Liver (tissue), 9 donors: ENCODE data around the gene PNMA8B. TPM values are rescaled to one million over a fixed set of nuclear protein-coding genes. Genes with fewer than 3 reads are reported as not detected.

Experiments
- DNase-seq: peaks from one replicate; pipeline ENCODE4 v3.0.0-alpha.2; 2017; ENCODE audit warnings: low spot score
- H3K27ac ChIP-seq, 2 donors: one replicate each; pipeline ENCODE4 v1.7.0; 2013; ENCODE audit warnings: inconsistent platforms in 2 of 2, low read length in 2 of 2, control low read depth in 1 of 2, low read depth in 1 of 2, mild to moderate bottlenecking in 1 of 2
- H3K27me3 ChIP-seq, 4 donors: one replicate each; pipeline versions ENCODE4 v1.6.1 to v1.7.0; 2013; ENCODE audit warnings: low read length in 3 of 4, inconsistent platforms in 1 of 4, mild to moderate bottlenecking in 1 of 4, moderate library complexity in 1 of 4; ENCODE audit not compliant: control insufficient read depth in 4 of 4, insufficient read depth in 4 of 4
- H3K36me3 ChIP-seq, 4 donors: one replicate each; pipeline versions ENCODE4 v1.6.1 to v1.7.0; 2013; ENCODE audit warnings: low read length in 3 of 4, mild to moderate bottlenecking in 3 of 4, low read depth in 1 of 4, moderate library complexity in 1 of 4; ENCODE audit not compliant: control insufficient read depth in 4 of 4, insufficient read depth in 3 of 4
- H3K4me1 ChIP-seq, 4 donors: one replicate each; pipeline versions ENCODE4 v1.6.1 to v1.7.0; 2013; ENCODE audit warnings: low read length in 3 of 4, mild to moderate bottlenecking in 3 of 4, moderate library complexity in 1 of 4; ENCODE audit not compliant: control insufficient read depth in 4 of 4, insufficient read depth in 4 of 4
- H3K4me3 ChIP-seq, 3 donors: one replicate each; pipeline versions ENCODE4 v1.6.1 to v1.7.0; 2013; ENCODE audit warnings: low read length in 3 of 3, control low read depth in 1 of 3, low read depth in 1 of 3, mild to moderate bottlenecking in 1 of 3
- H3K9ac ChIP-seq, 2 donors: one replicate each; pipeline ENCODE4 v1.7.0; 2013; ENCODE audit warnings: low read length in 2 of 2, mild to moderate bottlenecking in 2 of 2, moderate library complexity in 2 of 2, control low read depth in 1 of 2, low read depth in 1 of 2
- H3K9me3 ChIP-seq, 4 donors: one replicate each; pipeline versions ENCODE4 v1.6.1 to v1.7.0; 2013; ENCODE audit warnings: low read length in 3 of 4; ENCODE audit not compliant: control insufficient read depth in 4 of 4
- ATF3 ChIP-seq: IDR thresholded peaks from 2 replicates; pipeline ENCODE4 v1.6.1; 2016; ENCODE audit warnings: antibody characterized with exemption
- CTCF ChIP-seq: fragments of 150-350 bp; IDR thresholded peaks from 2 replicates; pipeline ENCODE4 v1.5.1; 2017; ENCODE audit warnings: improper control_type of control experiment, low read depth, low read length; ENCODE audit not compliant: missing input control
- EGR1 ChIP-seq, 2 donors: IDR thresholded peaks; 2 replicates each; pipeline ENCODE4 v1.6.1; 2016 to 2018; ENCODE audit warnings: antibody characterized with exemption in 2 of 2, low read depth in 2 of 2
- FOXA1 ChIP-seq: IDR thresholded peaks from 2 replicates; pipeline ENCODE4 v1.6.1; 2016; ENCODE audit warnings: antibody characterized with exemption
- GABPA ChIP-seq, 2 donors: IDR thresholded peaks in 1 of 2; conservative IDR thresholded peaks in 1 of 2; 2 replicates each; pipeline ENCODE4 v1.6.1; 2016; ENCODE audit warnings: antibody characterized with exemption in 2 of 2, mild to moderate bottlenecking in 1 of 2, moderate library complexity in 1 of 2
- HNF4A ChIP-seq, 2 donors: conservative IDR thresholded peaks; 2 replicates each; pipeline ENCODE4 v1.6.1; 2016; ENCODE audit warnings: antibody characterized with exemption in 2 of 2, mild to moderate bottlenecking in 2 of 2
- HNF4G ChIP-seq: IDR thresholded peaks from 2 replicates; pipeline ENCODE4 v1.6.1; 2016; ENCODE audit warnings: antibody characterized with exemption
- JUND ChIP-seq, 2 donors: IDR thresholded peaks; 2 replicates each; pipeline ENCODE4 v1.6.1; 2016; ENCODE audit warnings: antibody characterized with exemption in 2 of 2
- MAX ChIP-seq: IDR thresholded peaks from 2 replicates; pipeline ENCODE4 v1.6.1; 2016; ENCODE audit warnings: antibody characterized with exemption
- NR2F2 ChIP-seq: IDR thresholded peaks from 2 replicates; pipeline ENCODE4 v1.6.1; 2016; ENCODE audit warnings: antibody characterized with exemption
- RAD21 ChIP-seq, 2 donors: IDR thresholded peaks; 2 replicates each; pipeline ENCODE4 v1.6.1; 2016; ENCODE audit warnings: antibody characterized with exemption in 2 of 2, mild to moderate bottlenecking in 2 of 2
- REST ChIP-seq: IDR thresholded peaks from 2 replicates; pipeline ENCODE4 v1.6.1; 2016; ENCODE audit warnings: antibody characterized with exemption, mild to moderate bottlenecking
- RXRA ChIP-seq, 2 donors: IDR thresholded peaks; 2 replicates each; pipeline ENCODE4 v1.6.1; 2017 to 2018; ENCODE audit warnings: antibody characterized with exemption in 2 of 2, mild to moderate bottlenecking in 1 of 2
- SP1 ChIP-seq: IDR thresholded peaks from 2 replicates; pipeline ENCODE4 v1.6.1; 2018; ENCODE audit warnings: antibody characterized with exemption, mild to moderate bottlenecking
- TAF1 ChIP-seq: conservative IDR thresholded peaks from 2 replicates; pipeline ENCODE4 v1.6.1; 2016; ENCODE audit warnings: antibody characterized with exemption, mild to moderate bottlenecking
- YY1 ChIP-seq: IDR thresholded peaks from 2 replicates; pipeline ENCODE4 v1.6.1; 2016; ENCODE audit warnings: antibody characterized with exemption, mild to moderate bottlenecking
- ZBTB33 ChIP-seq: IDR thresholded peaks from 2 replicates; pipeline ENCODE4 v1.6.1; 2016; ENCODE audit warnings: antibody characterized with exemption
- WGBS: extraction: QIAGEN DNeasy Blood & Tissue Kit; methylation state at CpG from one replicate; pipeline ENCODE4 v1.1.7; 2013; 5-methylcytosine and 5-hydroxymethylcytosine counted together
- polyA plus RNA-seq, 2 donors: library from polyadenylated mRNA; stranded (reverse) in 1 of 2; unstranded in 1 of 2; fragments of 200-250 nt in 1 of 2; fragments of >200 nt in 1 of 2; fragmentation: Nextera tagmentation in 1 of 2; extraction: Ambion mirVana in 1 of 2; gene quantifications; one replicate each; pipeline versions ENCODE4 v1.2.1 to v1.2.3, GENCODE V29; 2013 to 2015
- total RNA-seq, 2 donors: library from RNA; depleted of rRNA; stranded (reverse); fragments of >200 nt; gene quantifications; one replicate each; pipeline ENCODE4 v1.2.3, GENCODE V29; 2014
- donor health status: healthy.
- donor health status: healthy.
- donor health status: healthy.
- donor health status: healthy.
- donor health status: healthy.

The PNMA8B gene
- total and polyA plus RNA-seq, 4 donors, result 0.15 to 0.59 (median 0.39) TPM

GRCh38 chr19:46475986-46476385 lies 19.7 kb downstream of the PNMA8B start:
- Histone ChIP-seq H3K9ac (no peak overlapping the region), H3K9me3 (no peaks in the 10 kb centered on the region), H3K4me3 (no peak overlapping the region), H3K27me3 (peaks cover 0 to 4% (median 2%) of the 10 kb centered on the region in 4 donors), H3K4me1 (peaks cover 0 to 10% (median 7%) of the 10 kb centered on the region in 4 donors), H3K27ac (no peak overlapping the region), H3K36me3 (no peaks in the 10 kb centered on the region)
- TF ChIP-seq REST, result no peak
- no peak for TF ChIP-seq FOXA1
- TF ChIP-seq NR2F2, result no peak
- no peak for TF ChIP-seq MAX
- no peak for TF ChIP-seq SP1
- TF ChIP-seq ATF3, result no peak
- TF ChIP-seq EGR1 (IDR thresholded peaks at IDR 0.05; ENCODE audit: low read depth in 2 of 2), result no peak
- no peak for TF ChIP-seq HNF4A (conservative IDR thresholded peaks at IDR 0.05)
- no peak for TF ChIP-seq RAD21 (IDR thresholded peaks at IDR 0.05)
- no peak for TF ChIP-seq CTCF
- TF ChIP-seq ZBTB33, result no peak
- no peak for TF ChIP-seq JUND (IDR thresholded peaks at IDR 0.05)
- no peak for TF ChIP-seq YY1
- no peak for TF ChIP-seq HNF4G
- no peak for TF ChIP-seq RXRA (IDR thresholded peaks at IDR 0.05)
- no peak for TF ChIP-seq TAF1
- TF ChIP-seq GABPA (IDR thresholded peaks at IDR 0.05 in 1 of 2, conservative IDR thresholded peaks at IDR 0.05 in 1 of 2), result no peak
- DNase-seq, result no peak
- WGBS, result 65% methylated on average over 2 of the region's 2 CpGs

GRCh38 chr19:46474211-46474610 lies 21.5 kb downstream of the PNMA8B start:
- H3K4me3 ChIP-seq, result no peak overlapping the region
- H3K36me3 ChIP-seq, result no peaks in the 10 kb centered on the region
- no peak for TF ChIP-seq YY1
- TF ChIP-seq HNF4G, result no peak
- TF ChIP-seq HNF4A (conservative IDR thresholded peaks at IDR 0.05), result no peak
- TF ChIP-seq GABPA (IDR thresholded peaks at IDR 0.05 in 1 of 2, conservative IDR thresholded peaks at IDR 0.05 in 1 of 2), result no peak
- TF ChIP-seq SP1, result no peak
- H3K4me1 ChIP-seq, result peaks cover 0 to 12% (median 7%) of the 10 kb centered on the region in 4 donors
- 85% methylated on average over 8 of the region's 8 CpGs for WGBS
- H3K9ac ChIP-seq, result no peak overlapping the region
- DNase-seq, result no peak
- H3K27me3 ChIP-seq, result peaks cover 0 to 4% (median 2%) of the 10 kb centered on the region in 4 donors
- no peak overlapping the region for H3K27ac ChIP-seq
- H3K9me3 ChIP-seq, result no peaks in the 10 kb centered on the region
